ENCODE data around the gene NR6A1.

The NR6A1 gene

GRCh38 chr9:124469011-124469832 is 301.9 kb downstream of the NR6A1 start:
- DNase-seq (ENCODE audit: low read depth), result no peak

GRCh38 chr9:124468061-124468740 is 302.9 kb downstream of the NR6A1 start:
- no peak for DNase-seq (ENCODE audit: low read depth)

GRCh38 chr9:124467410-124468060 is 303.6 kb downstream of the NR6A1 start:
- DNase-seq (ENCODE audit: low read depth), result no peak

Data from activated T-helper 9 cell treated with anti-CD3 and anti-CD28 coated beads, Interleukin-2, amount 50 U/mL, for 16 hours (primary cell).